ENCODE results near the gene PLXNC1. TPM values are rescaled to one million over a fixed set of nuclear protein-coding genes. Genes with fewer than 3 reads are reported as not detected.

Gene PLXNC1
- total RNA-seq, 2 donors from 2014 or later, result 8.5 to 9.2 TPM

GRCh38 chr12:94271351-94271750 lies 123.0 kb downstream of the PLXNC1 start:
- no peak for ATAC-seq (ENCODE audit: insufficient number of reproducible peaks, low FRiP score, low read depth)
- TF ChIP-seq, protein P1, sequence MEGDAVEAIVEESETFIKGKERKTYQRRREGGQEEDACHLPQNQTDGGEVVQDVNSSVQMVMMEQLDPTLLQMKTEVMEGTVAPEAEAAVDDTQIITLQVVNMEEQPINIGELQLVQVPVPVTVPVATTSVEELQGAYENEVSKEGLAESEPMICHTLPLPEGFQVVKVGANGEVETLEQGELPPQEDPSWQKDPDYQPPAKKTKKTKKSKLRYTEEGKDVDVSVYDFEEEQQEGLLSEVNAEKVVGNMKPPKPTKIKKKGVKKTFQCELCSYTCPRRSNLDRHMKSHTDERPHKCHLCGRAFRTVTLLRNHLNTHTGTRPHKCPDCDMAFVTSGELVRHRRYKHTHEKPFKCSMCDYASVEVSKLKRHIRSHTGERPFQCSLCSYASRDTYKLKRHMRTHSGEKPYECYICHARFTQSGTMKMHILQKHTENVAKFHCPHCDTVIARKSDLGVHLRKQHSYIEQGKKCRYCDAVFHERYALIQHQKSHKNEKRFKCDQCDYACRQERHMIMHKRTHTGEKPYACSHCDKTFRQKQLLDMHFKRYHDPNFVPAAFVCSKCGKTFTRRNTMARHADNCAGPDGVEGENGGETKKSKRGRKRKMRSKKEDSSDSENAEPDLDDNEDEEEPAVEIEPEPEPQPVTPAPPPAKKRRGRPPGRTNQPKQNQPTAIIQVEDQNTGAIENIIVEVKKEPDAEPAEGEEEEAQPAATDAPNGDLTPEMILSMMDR (IDR thresholded peaks at IDR 0.05), result no peak
- H3K27me3 ChIP-seq (replicated peaks; ENCODE audit: insufficient read depth), result no peaks in the 10 kb centered on the region

GRCh38 chr12:94272280-94272679 lies 123.9 kb downstream of the PLXNC1 start:
- TF ChIP-seq, protein P1 (IDR thresholded peaks at IDR 0.05), result no peak
- Histone ChIP-seq H3K36me3 (no peaks in the 10 kb centered on the region), H3K27ac (no peak overlapping the region), H3K27me3 (replicated peaks; ENCODE audit: insufficient read depth) (no peaks in the 10 kb centered on the region), H3K4me3 (no peak overlapping the region), H3K9me3 (no peaks in the 10 kb centered on the region), H3K4me1 (ENCODE audit: control insufficient read depth in 1 of 2, low read depth in 2 of 2) (peaks cover 0 to 6% of the 10 kb centered on the region in 2 donors)
- DNase-seq (ENCODE audit: low spot score) (no peak), ATAC-seq (ENCODE audit: insufficient number of reproducible peaks, low FRiP score, low read depth) (no peak)

More at GRCh38 chr12:94271351-94271750, 123.0 kb downstream of the PLXNC1 start:
- H3K36me3 ChIP-seq, result no peaks in the 10 kb centered on the region
- peaks cover 4 to 15% of the 10 kb centered on the region in 2 donors for H3K4me1 ChIP-seq (ENCODE audit: control insufficient read depth in 1 of 2, low read depth in 2 of 2)
- no peak overlapping the region for H3K27ac ChIP-seq
- DNase-seq (ENCODE audit: low spot score), result no peak
- no peak overlapping the region for H3K4me3 ChIP-seq
- no peaks in the 10 kb centered on the region for H3K9me3 ChIP-seq

DNA sequence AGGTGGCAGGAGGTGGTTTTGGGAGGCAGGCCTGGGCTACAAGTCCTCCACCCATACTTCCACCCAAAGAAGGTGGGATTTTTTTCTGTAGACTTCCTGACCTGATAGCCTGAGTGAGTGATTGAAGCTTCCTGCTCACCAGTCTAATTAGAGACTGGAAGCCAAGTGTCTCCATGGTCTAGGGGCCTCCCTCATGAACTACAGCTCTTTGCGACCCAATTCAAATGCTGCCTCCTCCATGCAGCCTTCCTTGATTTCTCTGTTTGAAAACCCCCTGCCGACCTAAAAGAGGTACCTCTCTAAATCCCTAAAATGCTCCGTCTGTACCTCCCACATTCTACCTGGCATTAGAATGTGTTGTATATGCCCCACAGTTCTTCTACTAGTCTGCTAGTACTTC lies 124.9 kb downstream of the PLXNC1 start:
- Histone ChIP-seq H3K9me3 (no peaks in the 10 kb centered on the region), H3K36me3 (no peaks in the 10 kb centered on the region), H3K27me3 (replicated peaks; ENCODE audit: insufficient read depth) (no peaks in the 10 kb centered on the region), H3K4me3 (no peak overlapping the region), H3K27ac (no peak overlapping the region), H3K4me1 (ENCODE audit: control insufficient read depth in 1 of 2, low read depth in 2 of 2) (no peaks in the 10 kb centered on the region)
- no peak for DNase-seq (ENCODE audit: low spot score)
- ATAC-seq (ENCODE audit: insufficient number of reproducible peaks, low FRiP score, low read depth), result no peak
- TF ChIP-seq, protein P1 (IDR thresholded peaks at IDR 0.05), result no peak

DNA sequence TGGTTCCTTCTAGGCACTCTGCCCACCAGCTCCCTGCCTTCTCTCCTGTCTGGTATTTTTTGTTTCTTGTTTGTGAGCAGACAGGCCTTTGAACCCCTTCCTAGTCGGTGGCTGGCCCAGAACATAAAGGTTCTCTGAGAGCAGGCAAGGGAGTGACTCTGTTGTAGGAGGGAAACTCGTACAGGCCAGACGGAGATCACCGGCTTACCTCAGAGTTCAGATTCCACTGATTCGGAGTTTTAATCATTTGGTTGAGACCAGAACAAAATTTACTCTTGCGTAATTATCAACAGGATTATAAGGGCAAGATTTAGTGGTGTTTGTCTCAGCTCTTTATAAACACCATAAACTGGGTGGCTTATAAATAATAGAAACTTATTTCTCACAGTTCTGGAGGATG lies 128.3 kb downstream of the PLXNC1 start:
- DNase-seq (ENCODE audit: low spot score) (no peak), ATAC-seq (ENCODE audit: insufficient number of reproducible peaks, low FRiP score, low read depth) (no peak)
- Histone ChIP-seq H3K27me3 (replicated peaks; ENCODE audit: insufficient read depth) (no peaks in the 10 kb centered on the region), H3K9me3 (no peaks in the 10 kb centered on the region), H3K27ac (no peak overlapping the region), H3K4me1 (ENCODE audit: control insufficient read depth in 1 of 2, low read depth in 2 of 2) (no peaks in the 10 kb centered on the region), H3K4me3 (no peak overlapping the region), H3K36me3 (no peaks in the 10 kb centered on the region)
- TF ChIP-seq, protein P1 (IDR thresholded peaks at IDR 0.05), result no peak

- ATAC-seq (ENCODE audit: insufficient number of reproducible peaks, low FRiP score, low read depth) (no peak), DNase-seq (ENCODE audit: low spot score) (no peak)
- Histone ChIP-seq H3K27me3 (replicated peaks; ENCODE audit: insufficient read depth) (no peaks in the 10 kb centered on the region), H3K27ac (no peak overlapping the region), H3K4me3 (no peak overlapping the region), H3K9me3 (no peaks in the 10 kb centered on the region), H3K4me1 (ENCODE audit: control insufficient read depth in 1 of 2, low read depth in 2 of 2) (no peaks in the 10 kb centered on the region), H3K36me3 (no peaks in the 10 kb centered on the region)
- TF ChIP-seq, protein P1 (IDR thresholded peaks at IDR 0.05), result no peak
Measured at GRCh38 chr12:94277426-94278000, 129.1 kb downstream of the PLXNC1 start.
